GM23248 (cell line): ENCODE measurements around the gene DEFB119. TPM values are rescaled to one million over a fixed set of nuclear protein-coding genes. Genes with fewer than 3 reads are reported as not detected.
A peak's percentile ranks its signal among the peaks of the same experiment; 100 is the strongest.

ENCODE experiments used
- DNase-seq: peaks from one replicate; pipeline ENCODE4 v3.0.0-alpha.2; 2015
- H2AFZ ChIP-seq: fragments of 200-600 bp; sonication (generic); 2 replicates; pipeline ENCODE4 v1.6.1; 2016; ENCODE audit warnings: antibody characterized with exemption
- H3F3A ChIP-seq: fragments of 200-600 bp; sonication (generic); 2 replicates; pipeline ENCODE4 v1.6.1; 2016; ENCODE audit warnings: mild to moderate bottlenecking, antibody characterized with exemption, mixed run types; ENCODE audit not compliant: insufficient read depth
- H3K27ac ChIP-seq: fragments of 200-600 bp; sonication (generic); 2 replicates; pipeline ENCODE4 v1.5.1; 2016; ENCODE audit warnings: mild to moderate bottlenecking
- H3K27me3 ChIP-seq: fragments of 200-600 bp; sonication (generic); replicated peaks from 2 replicates; pipeline ENCODE4 v1.6.1; 2016; ENCODE audit warnings: mild to moderate bottlenecking; ENCODE audit not compliant: insufficient read depth
- H3K36me3 ChIP-seq: fragments of 200-600 bp; sonication (generic); 2 replicates; pipeline ENCODE4 v1.6.1; 2016; ENCODE audit warnings: low read depth, mild to moderate bottlenecking
- H3K4me1 ChIP-seq: fragments of 200-600 bp; sonication (generic); 2 replicates; pipeline ENCODE4 v1.6.1; 2016; ENCODE audit warnings: mild to moderate bottlenecking; ENCODE audit not compliant: insufficient read depth
- H3K4me2 ChIP-seq: fragments of 200-600 bp; sonication (generic); one replicate; pipeline ENCODE4 v1.6.1; 2016; ENCODE audit warnings: mild to moderate bottlenecking; ENCODE audit not compliant: unreplicated experiment
- H3K4me3 ChIP-seq: fragments of 200-600 bp; sonication (generic); 2 replicates; pipeline ENCODE4 v1.5.1; 2016; ENCODE audit warnings: mild to moderate bottlenecking
- H3K79me2 ChIP-seq: fragments of 200-600 bp; sonication (generic); 2 replicates; pipeline ENCODE4 v1.6.1; 2016; ENCODE audit warnings: mild to moderate bottlenecking; ENCODE audit not compliant: insufficient read depth
- H3K9ac ChIP-seq: fragments of 200-600 bp; sonication (generic); 2 replicates; pipeline ENCODE4 v1.6.1; 2016; ENCODE audit warnings: mild to moderate bottlenecking
- H3K9me2 ChIP-seq: fragments of 200-600 bp; sonication (generic); 2 replicates; pipeline ENCODE4 v1.6.1; 2016; ENCODE audit warnings: mixed run types, mild to moderate bottlenecking, moderate library complexity; ENCODE audit not compliant: insufficient read depth
- H3K9me3 ChIP-seq: fragments of 200-600 bp; sonication (generic); one replicate; pipeline ENCODE4 v1.6.1; 2017; ENCODE audit warnings: low read depth
- H4K20me1 ChIP-seq: fragments of 200-600 bp; sonication (generic); 2 replicates; pipeline ENCODE4 v1.6.0; 2016; ENCODE audit not compliant: insufficient read depth
- EZH2 ChIP-seq: fragments of 200-600 bp; sonication (generic); IDR thresholded peaks from 2 replicates; pipeline ENCODE4 v1.6.1; 2018; ENCODE audit warnings: antibody characterized with exemption, mild to moderate bottlenecking; ENCODE audit not compliant: insufficient read depth, poor library complexity, severe bottlenecking
- EZH2phosphoT487 ChIP-seq: fragments of 200-600 bp; sonication (generic); IDR thresholded peaks from 2 replicates; pipeline ENCODE4 v1.6.1; 2018; ENCODE audit warnings: antibody characterized with exemption, moderate library complexity, mild to moderate bottlenecking, low read depth; ENCODE audit not compliant: insufficient read depth
- WGBS, 2 experiments: methylation state at CpG; one replicate each; pipeline ENCODE4 v1.1.6; 2015 to 2017; ENCODE audit warnings: low lambda C conversion rate in 2 of 2, low coverage in 1 of 2; ENCODE audit errors: missing lambda C conversion rate in 2 of 2; 5-methylcytosine and 5-hydroxymethylcytosine counted together
- in situ Hi-C: fragments of 300-500 bp; cut with MboI; formaldehyde crosslinking; loops from 2 replicates; pipeline ENCODE4 v1.15.0; 2020
- polyA plus RNA-seq: library from polyadenylated mRNA; unstranded; fragments of >200 nt; fragmentation: Nextera tagmentation; extraction: Ambion mirVana; gene quantifications from 2 replicates; pipeline ENCODE4 v1.2.1, GENCODE V29; 2016
- small RNA-seq: library from RNA; depleted of rRNA; stranded (forward); fragments of <200 nt; gene quantifications from one replicate; pipeline ENCODE3, GENCODE V24; 2014; ENCODE audit warnings: low read depth, low replicate concordance
- total RNA-seq: library from RNA; depleted of rRNA; stranded (reverse); fragments of >200 nt; shearing (Covaris generic); gene quantifications from 2 replicates; pipeline ENCODE4 v1.2.3, GENCODE V29; 2014; rRNA removed

DEFB119 gene
- total and polyA plus RNA-seq, 2 experiments from 2014 or later: not detected

DNA sequence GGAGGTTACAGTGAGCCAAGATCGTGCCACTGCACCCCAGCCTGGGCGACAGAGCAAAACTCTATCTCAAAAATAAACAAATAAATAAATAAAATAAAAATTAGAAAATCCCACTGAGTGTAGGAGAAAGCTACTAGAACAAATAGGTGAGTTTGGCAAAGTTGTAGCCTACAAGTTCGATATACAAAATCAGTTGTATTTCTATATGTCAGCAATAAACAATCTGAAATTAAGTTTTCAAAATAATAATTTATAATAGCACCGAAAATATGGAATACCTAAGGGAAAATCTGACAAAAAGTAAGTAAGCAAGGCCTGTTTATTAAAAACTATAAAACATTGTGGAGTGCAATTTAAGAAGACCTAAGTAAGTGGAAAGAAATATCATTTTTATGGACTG lies 27.1 kb downstream of the DEFB119 start:
- Histone ChIP-seq H3F3A (no peaks in the 10 kb centered on the region), H3K4me3 (no peak overlapping the region), H3K79me2 (no peaks in the 10 kb centered on the region), H3K9ac (no peak overlapping the region), H2AFZ (no peak overlapping the region), H3K4me2 (no peak overlapping the region), H3K36me3 (no peaks in the 10 kb centered on the region), H3K4me1 (no peaks in the 10 kb centered on the region), H3K9me2 (no peaks in the 10 kb centered on the region), H4K20me1 (no peaks in the 10 kb centered on the region), H3K27ac (no peak overlapping the region), H3K27me3 (no peaks in the 10 kb centered on the region), H3K9me3 (no peaks in the 10 kb centered on the region)
- in situ Hi-C loops: no loop called here
- no peak for DNase-seq
- TF ChIP-seq EZH2 (no peak), EZH2phosphoT487 (no peak)
- WGBS, 2 experiments: 24 to 36% methylated on average over 4 of the region's 4 CpGs

DNA sequence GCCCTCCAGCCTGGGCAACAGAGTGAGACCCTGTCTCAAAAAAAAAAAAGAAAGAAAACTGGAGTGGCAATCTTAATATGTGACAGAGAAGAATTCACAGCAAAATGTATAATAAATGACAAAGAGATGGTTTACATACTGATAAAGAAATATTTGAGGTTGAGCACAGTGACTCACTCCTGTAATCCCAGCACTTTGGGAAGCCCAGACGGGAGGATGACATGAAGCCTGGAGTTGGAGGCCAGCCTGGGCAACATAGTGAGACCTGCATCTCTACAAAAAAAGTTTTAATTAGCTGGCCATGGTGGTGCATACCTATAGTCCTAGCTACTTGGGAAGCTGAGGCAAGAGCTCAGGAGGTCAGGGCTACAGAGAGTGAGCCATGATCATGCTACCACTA lies 34.4 kb downstream of the DEFB119 start:
- H3K4me3 ChIP-seq: no peak overlapping the region
- H3K4me1 ChIP-seq: no peaks in the 10 kb centered on the region
- peak; percentile 1 for DNase-seq
- in situ Hi-C loops: no loop called here
- no peak overlapping the region for H3K27ac ChIP-seq
- no peaks in the 10 kb centered on the region for H3F3A ChIP-seq
- no peaks in the 10 kb centered on the region for H3K9me2 ChIP-seq
- no peaks in the 10 kb centered on the region for H3K36me3 ChIP-seq
- H3K9ac ChIP-seq: no peak overlapping the region
- H3K79me2 ChIP-seq: no peaks in the 10 kb centered on the region
- no peaks in the 10 kb centered on the region for H3K27me3 ChIP-seq
- no peaks in the 10 kb centered on the region for H4K20me1 ChIP-seq
- H3K9me3 ChIP-seq: no peaks in the 10 kb centered on the region
- no peak overlapping the region for H2AFZ ChIP-seq
- H3K4me2 ChIP-seq: no peak overlapping the region
- no peak for TF ChIP-seq EZH2
- TF ChIP-seq EZH2phosphoT487: no peak
- WGBS, 2 experiments: 4 to 12% methylated on average over 1 of the region's 1 CpG

DNA sequence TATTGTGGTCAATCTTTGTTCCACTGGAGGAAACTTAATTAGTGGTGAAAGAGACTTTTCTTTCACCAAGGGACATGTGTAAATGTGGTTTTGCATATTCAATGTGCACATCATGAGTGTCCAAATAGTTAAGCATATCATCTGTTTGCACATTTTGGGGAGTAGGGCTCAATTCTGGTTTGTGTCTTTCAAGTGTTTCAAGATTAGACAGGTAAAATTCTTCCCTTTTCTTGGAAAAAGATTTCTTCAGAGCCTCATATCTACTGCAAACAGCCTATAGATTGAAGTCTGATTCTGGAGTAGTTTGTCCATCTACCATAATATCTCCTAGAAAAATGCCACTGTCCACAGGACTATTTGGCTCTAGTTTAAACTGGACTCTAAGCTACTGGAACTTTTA lies 48.9 kb downstream of the DEFB119 start:
- TF ChIP-seq EZH2 (no peak), EZH2phosphoT487 (no peak)
- H3K27ac ChIP-seq: no peak overlapping the region
- no peak overlapping the region for H3K4me3 ChIP-seq
- no peak overlapping the region for H3K9ac ChIP-seq
- DNase-seq: no peak
- H3F3A ChIP-seq: no peaks in the 10 kb centered on the region
- H3K4me1 ChIP-seq: no peaks in the 10 kb centered on the region
- H2AFZ ChIP-seq: no peak overlapping the region
- H3K36me3 ChIP-seq: no peaks in the 10 kb centered on the region
- in situ Hi-C loops: no loop called here
- no peaks in the 10 kb centered on the region for H3K79me2 ChIP-seq
- H3K9me3 ChIP-seq: no peaks in the 10 kb centered on the region
- H3K27me3 ChIP-seq: no peaks in the 10 kb centered on the region
- H4K20me1 ChIP-seq: no peaks in the 10 kb centered on the region
- no peaks in the 10 kb centered on the region for H3K9me2 ChIP-seq
- no peak overlapping the region for H3K4me2 ChIP-seq

DNA sequence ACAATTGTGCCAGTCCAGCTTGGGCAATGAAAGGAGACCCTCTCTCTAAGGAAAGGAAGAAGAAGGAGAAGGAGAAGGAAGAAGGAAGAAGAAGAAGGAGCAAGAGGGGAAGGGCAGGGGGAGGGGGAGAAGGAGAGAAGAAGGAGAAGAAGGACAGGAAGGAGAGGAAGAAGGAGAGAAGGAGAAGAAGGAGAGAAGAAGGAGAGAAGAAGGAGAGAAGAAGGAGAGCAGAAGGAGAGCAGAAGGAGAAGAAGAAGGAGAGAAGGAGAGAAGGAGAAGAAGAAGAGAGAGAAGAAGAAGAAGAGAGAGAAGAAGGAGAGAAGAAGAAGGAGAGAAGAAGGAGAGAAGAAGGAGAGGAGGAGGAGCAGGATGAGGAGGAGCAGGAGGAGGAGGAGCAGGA lies 59.5 kb downstream of the DEFB119 start:
- no peaks in the 10 kb centered on the region for H3K9me3 ChIP-seq
- H3K4me2 ChIP-seq: no peak overlapping the region
- H3K4me1 ChIP-seq: no peaks in the 10 kb centered on the region
- no peaks in the 10 kb centered on the region for H3K79me2 ChIP-seq
- no peaks in the 10 kb centered on the region for H3F3A ChIP-seq
- H2AFZ ChIP-seq: no peak overlapping the region
- no peaks in the 10 kb centered on the region for H3K9me2 ChIP-seq
- no peak overlapping the region for H3K9ac ChIP-seq
- no peaks in the 10 kb centered on the region for H3K36me3 ChIP-seq
- in situ Hi-C loops: no loop called here
- H3K27ac ChIP-seq: no peak overlapping the region
- no peak for DNase-seq
- H4K20me1 ChIP-seq: no peaks in the 10 kb centered on the region
- TF ChIP-seq EZH2phosphoT487: no peak
- TF ChIP-seq EZH2: no peak
- no peak overlapping the region for H3K4me3 ChIP-seq
- H3K27me3 ChIP-seq: no peaks in the 10 kb centered on the region

Small RNA genes within 50 kb of the gene (small RNA-seq; reads per million reads assigned to genes)
- gene DEFB117 (not detected), gene RF00561 (not detected), gene RNA5SP480 (not detected)

Other genes with a start within 250 kb of the DEFB119 start
- not detected in 2 replicates for gene DEFB115, start 132.9 kb downstream of the DEFB119 start, total RNA-seq
- not detected in 2 replicates for gene DEFB115, start 132.9 kb downstream of the DEFB119 start, polyA plus RNA-seq
- not detected in 2 replicates for gene DEFB116, start 82.0 kb downstream of the DEFB119 start, total RNA-seq
- not detected in 2 replicates for gene DEFB116, start 82.0 kb downstream of the DEFB119 start, polyA plus RNA-seq
- not detected in 2 replicates for gene DEFB118, start 22.0 kb downstream of the DEFB119 start, total RNA-seq
- not detected in 2 replicates for gene DEFB118, start 22.0 kb downstream of the DEFB119 start, polyA plus RNA-seq
- gene DEFB121, start 15.6 kb upstream of the DEFB119 start, total RNA-seq: not detected in 2 replicates
- gene DEFB121, start 15.6 kb upstream of the DEFB119 start, polyA plus RNA-seq: not detected in 2 replicates
- not detected in 2 replicates for gene DEFB123, start 50.0 kb upstream of the DEFB119 start, total RNA-seq
- gene DEFB123, start 50.0 kb upstream of the DEFB119 start, polyA plus RNA-seq: not detected in 2 replicates
- not detected in 2 replicates for gene DEFB124, start 84.5 kb upstream of the DEFB119 start, total RNA-seq
- not detected in 2 replicates for gene DEFB124, start 84.5 kb upstream of the DEFB119 start, polyA plus RNA-seq
- gene REM1, start 84.7 kb upstream of the DEFB119 start, total RNA-seq: not detected in 2 replicates
- gene REM1, start 84.7 kb upstream of the DEFB119 start, polyA plus RNA-seq: not detected in 2 replicates
- 110 and 117 TPM in 2 replicates for gene HM13, start 123.9 kb upstream of the DEFB119 start, total RNA-seq
- 424 and 434 TPM in 2 replicates for gene HM13, start 123.9 kb upstream of the DEFB119 start, polyA plus RNA-seq
- 583 and 780 TPM in 2 replicates for gene ID1, start 214.7 kb upstream of the DEFB119 start, total RNA-seq
- gene ID1, start 214.7 kb upstream of the DEFB119 start, polyA plus RNA-seq: 248 TPM in 2 replicates
- gene COX4I2, start 247.3 kb upstream of the DEFB119 start, total RNA-seq: not detected in 2 replicates
- not detected in 2 replicates for gene COX4I2, start 247.3 kb upstream of the DEFB119 start, polyA plus RNA-seq